Myocyte (in vitro differentiated cells): ENCODE measurements around the gene NR4A2. TPM values are rescaled to one million over a fixed set of nuclear protein-coding genes. Genes with fewer than 3 reads are reported as not detected.

Experiments used
- total RNA-seq: library from RNA; depleted of rRNA; stranded (reverse); fragments of >200 nt; gene quantifications from 2 replicates; pipeline ENCODE4 v1.2.3, GENCODE V29; 2014

NR4A2 gene
- total RNA-seq, 1 donor from 2014 or later: 0.08 TPM

Other genes starting within 250 kb of the NR4A2 start
- 13.2 and 23.4 TPM in 2 replicates for gene GPD2, start 103.7 kb upstream of the NR4A2 start, total RNA-seq